Measurements from ENCODE around the gene IGFBP7. TPM values are rescaled to one million over a fixed set of nuclear protein-coding genes. Genes with fewer than 3 reads are reported as not detected.

IGFBP7 gene
- total and polyA plus RNA-seq, 4 donors = 60.5 to 216 (median 205) TPM

DNA sequence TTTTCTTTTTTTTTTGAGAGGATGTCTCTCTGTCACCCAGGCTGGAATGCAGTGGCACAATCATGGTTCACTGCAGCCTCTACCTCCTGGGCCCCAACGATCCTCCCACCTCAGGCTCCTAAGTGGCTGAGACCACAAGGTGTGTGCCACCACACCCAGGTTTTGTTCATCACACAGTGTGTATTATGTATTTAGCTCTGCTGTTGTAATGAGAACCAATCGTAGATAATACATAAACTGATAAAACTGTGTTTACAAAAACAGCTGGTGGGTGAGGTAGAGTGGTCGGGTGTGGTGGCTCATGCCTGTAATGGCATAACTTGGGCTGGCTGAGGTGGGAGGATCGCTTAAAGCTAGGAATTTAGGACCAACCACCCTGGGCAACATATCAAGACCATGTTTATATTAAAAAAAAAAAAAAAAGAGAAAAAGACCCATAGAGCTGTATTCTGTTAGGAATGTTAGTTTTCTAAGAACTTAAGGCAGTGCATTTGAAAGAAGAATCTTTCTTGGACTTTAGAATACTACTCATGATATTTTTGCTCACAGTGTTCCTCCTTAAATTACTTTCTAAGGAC, 96.6 kb downstream of the IGFBP7 start:
- Histone ChIP-seq H3K4me3 (ENCODE audit: low read depth in 1 of 3, low read length in 3 of 3) (no peak overlapping the region), H3K4me1 (ENCODE audit: control insufficient read depth in 4 of 4, insufficient read depth in 4 of 4, low read length in 3 of 4) (no peaks in the 10 kb centered on the region), H3K9ac (ENCODE audit: low read depth in 1 of 2, low read length in 2 of 2) (no peak overlapping the region), H3K9me3 (ENCODE audit: control insufficient read depth in 4 of 4, low read length in 3 of 4) (no peaks in the 10 kb centered on the region), H3K36me3 (ENCODE audit: control insufficient read depth in 4 of 4, insufficient read depth in 3 of 4, low read depth in 1 of 4, low read length in 3 of 4) (peaks cover 17 to 77% (median 47%) of the 10 kb centered on the region in 4 donors), H3K27ac (ENCODE audit: low read depth in 1 of 2, low read length in 2 of 2) (no peak overlapping the region), H3K27me3 (ENCODE audit: control insufficient read depth in 4 of 4, insufficient read depth in 4 of 4, low read length in 3 of 4) (no peaks in the 10 kb centered on the region)
- WGBS = 83% methylated on average over 4 of the region's 4 CpGs
- DNase-seq (ENCODE audit: low spot score) = no peak
- TF ChIP-seq TAF1 (conservative IDR thresholded peaks at IDR 0.05) (no peak), GABPA (IDR thresholded peaks at IDR 0.05 in 1 of 2, conservative IDR thresholded peaks at IDR 0.05 in 1 of 2) (no peak), FOXA2 (IDR thresholded peaks at IDR 0.05) (no peak), HNF4G (IDR thresholded peaks at IDR 0.05) (no peak), JUND (IDR thresholded peaks at IDR 0.05) (no peak), YY1 (IDR thresholded peaks at IDR 0.05) (no peak), RXRA (IDR thresholded peaks at IDR 0.05) (no peak)
- TF ChIP-seq, protein P1, sequence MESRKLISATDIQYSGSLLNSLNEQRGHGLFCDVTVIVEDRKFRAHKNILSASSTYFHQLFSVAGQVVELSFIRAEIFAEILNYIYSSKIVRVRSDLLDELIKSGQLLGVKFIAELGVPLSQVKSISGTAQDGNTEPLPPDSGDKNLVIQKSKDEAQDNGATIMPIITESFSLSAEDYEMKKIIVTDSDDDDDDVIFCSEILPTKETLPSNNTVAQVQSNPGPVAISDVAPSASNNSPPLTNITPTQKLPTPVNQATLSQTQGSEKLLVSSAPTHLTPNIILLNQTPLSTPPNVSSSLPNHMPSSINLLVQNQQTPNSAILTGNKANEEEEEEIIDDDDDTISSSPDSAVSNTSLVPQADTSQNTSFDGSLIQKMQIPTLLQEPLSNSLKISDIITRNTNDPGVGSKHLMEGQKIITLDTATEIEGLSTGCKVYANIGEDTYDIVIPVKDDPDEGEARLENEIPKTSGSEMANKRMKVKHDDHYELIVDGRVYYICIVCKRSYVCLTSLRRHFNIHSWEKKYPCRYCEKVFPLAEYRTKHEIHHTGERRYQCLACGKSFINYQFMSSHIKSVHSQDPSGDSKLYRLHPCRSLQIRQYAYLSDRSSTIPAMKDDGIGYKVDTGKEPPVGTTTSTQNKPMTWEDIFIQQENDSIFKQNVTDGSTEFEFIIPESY (IDR thresholded peaks at IDR 0.05) = no peak

DNA sequence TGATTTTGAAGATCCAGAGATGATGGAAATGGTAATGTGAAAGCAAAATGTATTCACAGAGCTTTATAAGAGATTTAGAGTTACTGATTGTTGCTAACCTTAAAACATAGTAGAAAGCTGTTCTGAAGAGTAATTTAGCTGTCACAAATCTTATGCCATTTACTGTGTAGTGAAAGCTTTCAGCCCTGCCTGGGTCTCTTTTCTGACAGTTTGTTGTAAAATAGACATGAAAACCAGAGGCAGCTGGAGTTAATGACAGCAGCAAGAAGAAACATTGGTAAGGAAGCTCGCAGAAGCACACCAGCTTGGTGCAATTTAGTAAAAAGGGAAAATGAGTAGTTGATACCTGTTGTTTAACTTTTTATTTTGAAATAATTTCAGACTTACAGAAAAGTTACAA, 110.4 kb downstream of the IGFBP7 start:
- Histone ChIP-seq H3K4me3 (ENCODE audit: low read depth in 1 of 3, low read length in 3 of 3) (no peak overlapping the region), H3K27ac (ENCODE audit: low read depth in 1 of 2, low read length in 2 of 2) (no peak overlapping the region), H3K4me1 (ENCODE audit: control insufficient read depth in 4 of 4, insufficient read depth in 4 of 4, low read length in 3 of 4) (no peaks in the 10 kb centered on the region), H3K36me3 (ENCODE audit: control insufficient read depth in 4 of 4, insufficient read depth in 3 of 4, low read depth in 1 of 4, low read length in 3 of 4) (peaks cover 16 to 63% (median 40%) of the 10 kb centered on the region in 4 donors), H3K9ac (ENCODE audit: low read depth in 1 of 2, low read length in 2 of 2) (no peak overlapping the region), H3K27me3 (ENCODE audit: control insufficient read depth in 4 of 4, insufficient read depth in 4 of 4, low read length in 3 of 4) (no peaks in the 10 kb centered on the region), H3K9me3 (ENCODE audit: control insufficient read depth in 4 of 4, low read length in 3 of 4) (no peaks in the 10 kb centered on the region)
- TF ChIP-seq HNF4G (IDR thresholded peaks at IDR 0.05) (no peak), FOXA2 (IDR thresholded peaks at IDR 0.05) (no peak), YY1 (IDR thresholded peaks at IDR 0.05) (no peak), HNF4A (conservative IDR thresholded peaks at IDR 0.05) (no peak), RXRA (IDR thresholded peaks at IDR 0.05) (no peak), JUND (IDR thresholded peaks at IDR 0.05) (no peak), FOXA1 (IDR thresholded peaks at IDR 0.05) (no peak), TAF1 (conservative IDR thresholded peaks at IDR 0.05) (no peak), EGR1 (IDR thresholded peaks at IDR 0.05; ENCODE audit: low read depth in 2 of 2) (no peak), SP1 (IDR thresholded peaks at IDR 0.05) (no peak)
- TF ChIP-seq, protein P2, sequence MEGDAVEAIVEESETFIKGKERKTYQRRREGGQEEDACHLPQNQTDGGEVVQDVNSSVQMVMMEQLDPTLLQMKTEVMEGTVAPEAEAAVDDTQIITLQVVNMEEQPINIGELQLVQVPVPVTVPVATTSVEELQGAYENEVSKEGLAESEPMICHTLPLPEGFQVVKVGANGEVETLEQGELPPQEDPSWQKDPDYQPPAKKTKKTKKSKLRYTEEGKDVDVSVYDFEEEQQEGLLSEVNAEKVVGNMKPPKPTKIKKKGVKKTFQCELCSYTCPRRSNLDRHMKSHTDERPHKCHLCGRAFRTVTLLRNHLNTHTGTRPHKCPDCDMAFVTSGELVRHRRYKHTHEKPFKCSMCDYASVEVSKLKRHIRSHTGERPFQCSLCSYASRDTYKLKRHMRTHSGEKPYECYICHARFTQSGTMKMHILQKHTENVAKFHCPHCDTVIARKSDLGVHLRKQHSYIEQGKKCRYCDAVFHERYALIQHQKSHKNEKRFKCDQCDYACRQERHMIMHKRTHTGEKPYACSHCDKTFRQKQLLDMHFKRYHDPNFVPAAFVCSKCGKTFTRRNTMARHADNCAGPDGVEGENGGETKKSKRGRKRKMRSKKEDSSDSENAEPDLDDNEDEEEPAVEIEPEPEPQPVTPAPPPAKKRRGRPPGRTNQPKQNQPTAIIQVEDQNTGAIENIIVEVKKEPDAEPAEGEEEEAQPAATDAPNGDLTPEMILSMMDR (IDR thresholded peaks at IDR 0.05; ENCODE audit: low read depth, low read length, missing input control) = no peak
- TF ChIP-seq, protein P3, sequence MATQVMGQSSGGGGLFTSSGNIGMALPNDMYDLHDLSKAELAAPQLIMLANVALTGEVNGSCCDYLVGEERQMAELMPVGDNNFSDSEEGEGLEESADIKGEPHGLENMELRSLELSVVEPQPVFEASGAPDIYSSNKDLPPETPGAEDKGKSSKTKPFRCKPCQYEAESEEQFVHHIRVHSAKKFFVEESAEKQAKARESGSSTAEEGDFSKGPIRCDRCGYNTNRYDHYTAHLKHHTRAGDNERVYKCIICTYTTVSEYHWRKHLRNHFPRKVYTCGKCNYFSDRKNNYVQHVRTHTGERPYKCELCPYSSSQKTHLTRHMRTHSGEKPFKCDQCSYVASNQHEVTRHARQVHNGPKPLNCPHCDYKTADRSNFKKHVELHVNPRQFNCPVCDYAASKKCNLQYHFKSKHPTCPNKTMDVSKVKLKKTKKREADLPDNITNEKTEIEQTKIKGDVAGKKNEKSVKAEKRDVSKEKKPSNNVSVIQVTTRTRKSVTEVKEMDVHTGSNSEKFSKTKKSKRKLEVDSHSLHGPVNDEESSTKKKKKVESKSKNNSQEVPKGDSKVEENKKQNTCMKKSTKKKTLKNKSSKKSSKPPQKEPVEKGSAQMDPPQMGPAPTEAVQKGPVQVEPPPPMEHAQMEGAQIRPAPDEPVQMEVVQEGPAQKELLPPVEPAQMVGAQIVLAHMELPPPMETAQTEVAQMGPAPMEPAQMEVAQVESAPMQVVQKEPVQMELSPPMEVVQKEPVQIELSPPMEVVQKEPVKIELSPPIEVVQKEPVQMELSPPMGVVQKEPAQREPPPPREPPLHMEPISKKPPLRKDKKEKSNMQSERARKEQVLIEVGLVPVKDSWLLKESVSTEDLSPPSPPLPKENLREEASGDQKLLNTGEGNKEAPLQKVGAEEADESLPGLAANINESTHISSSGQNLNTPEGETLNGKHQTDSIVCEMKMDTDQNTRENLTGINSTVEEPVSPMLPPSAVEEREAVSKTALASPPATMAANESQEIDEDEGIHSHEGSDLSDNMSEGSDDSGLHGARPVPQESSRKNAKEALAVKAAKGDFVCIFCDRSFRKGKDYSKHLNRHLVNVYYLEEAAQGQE (IDR thresholded peaks at IDR 0.05) = no peak
- TF ChIP-seq, protein P4, sequence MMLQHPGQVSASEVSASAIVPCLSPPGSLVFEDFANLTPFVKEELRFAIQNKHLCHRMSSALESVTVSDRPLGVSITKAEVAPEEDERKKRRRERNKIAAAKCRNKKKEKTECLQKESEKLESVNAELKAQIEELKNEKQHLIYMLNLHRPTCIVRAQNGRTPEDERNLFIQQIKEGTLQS (IDR thresholded peaks at IDR 0.05) = no peak
- DNase-seq (ENCODE audit: low spot score) = no peak
- 96% methylated on average over 1 of the region's 1 CpG for WGBS

Data from liver (tissue), 9 donors.